Measurements from ENCODE around the gene TMEM272. TPM values are rescaled to one million over a fixed set of nuclear protein-coding genes. Genes with fewer than 3 reads are reported as not detected.

The TMEM272 gene
- total and polyA plus RNA-seq, 9 of the 15 experiments (the other 6 are each of a cell fraction or from before 2014, with no cell fraction given) = 0.04 to 0.16 (median 0.06) TPM; not detected in 2

GRCh38 chr13:51821606-51822005 is 23.4 kb downstream of the TMEM272 start (continued):
- no peak for TF ChIP-seq XRCC3 (IDR thresholded peaks at IDR 0.05)
- TF ChIP-seq SRSF9 (IDR thresholded peaks at IDR 0.05; ENCODE audit: borderline replicate concordance, low read depth, low read length) = no peak
- TF ChIP-seq HNRNPL (IDR thresholded peaks at IDR 0.05; ENCODE audit: low read depth, low read length) = no peak
- no peak for TF ChIP-seq BRD4 (IDR thresholded peaks at IDR 0.05)

- no peaks in the 10 kb centered on the region; the same call in 1 of the 2 replicates for H4K20me1 ChIP-seq (replicated peaks; ENCODE audit: control insufficient read depth, insufficient read depth, low read length)
- H3K36me3 ChIP-seq (ENCODE audit: control insufficient read depth, insufficient read depth, low read length) = no peaks in the 10 kb centered on the region
- peaks cover 3 to 6% of the 10 kb centered on the region in 2 experiments; a peak in 3 of 5 replicates for H3K4me1 ChIP-seq (replicated peaks in 1 of 2; ENCODE audit: control insufficient read depth in 2 of 2, insufficient read depth in 2 of 2, low read length in 2 of 2)
- intact Hi-C loops (cut with micrococcal nuclease) (no loop called here), in situ Hi-C loops (cut with MboI) (loop anchor here (10.0 kb wide), 1 partner anchor 305 kb away; the partner anchor contains the start of gene NEK5)
- 3% methylated on average over 4 of the region's 4 CpGs for WGBS (ENCODE audit: insufficient coverage, low coverage, missing lambda C conversion rate)
- H3K9me1 ChIP-seq (ENCODE audit: control insufficient read depth, insufficient read depth, low read length) = no peaks in the 10 kb centered on the region
- ChIA-PET CTCF (ENCODE audit: low intra/inter-chr PET ratio) (no interaction called here), POLR2A (no interaction called here)
- TF ChIP-seq IFI16 (CRISPR knock-in tag; IDR thresholded peaks at IDR 0.05) (no peak), HNRNPK (IDR thresholded peaks at IDR 0.05; ENCODE audit: low read depth, low read length, poor library complexity, severe bottlenecking) (no peak), OTX1 (CRISPR knock-in tag; IDR thresholded peaks at IDR 0.05) (no peak), ZNF444 (CRISPR knock-in tag; IDR thresholded peaks at IDR 0.05) (no peak), MTA2 (IDR thresholded peaks at IDR 0.05; ENCODE audit: low read depth) (no peak), ZNF431 (CRISPR knock-in tag; IDR thresholded peaks at IDR 0.05) (no peak), ID3 (CRISPR knock-in tag; IDR thresholded peaks at IDR 0.05) (no peak), ID3 (tag; IDR thresholded peaks at IDR 0.05) (no peak), ZNF277 (CRISPR knock-in tag; IDR thresholded peaks at IDR 0.05; ENCODE audit: borderline replicate concordance) (no peak), NFIC (IDR thresholded peaks at IDR 0.05) (no peak), CBX3 (IDR thresholded peaks at IDR 0.05; ENCODE audit: borderline replicate concordance in 1 of 2, low read length in 2 of 2) (no peak), NCOA1 (IDR thresholded peaks at IDR 0.05; ENCODE audit: low read depth) (no peak)
- no peak overlapping the region for H3K27ac ChIP-seq (ENCODE audit: extremely low read depth, low read depth, low read length)
- H3K4me2 ChIP-seq (ENCODE audit: insufficient read depth, low read length) = no peak overlapping the region
- no peak overlapping the region for H2AFZ ChIP-seq (ENCODE audit: low read depth, low read length)
- DNase-seq (ENCODE audit: extremely low read depth in 1 of 4, low spot score in 3 of 4) (no peak), FAIRE-seq (no peak), ATAC-seq (no peak)
- H3K79me2 ChIP-seq (ENCODE audit: control insufficient read depth, insufficient read depth, low read length) = no peaks in the 10 kb centered on the region
- no peak overlapping the region for H3K4me3 ChIP-seq
- peaks cover 3 to 40% of the 10 kb centered on the region in 2 experiments; a peak in 4 of 5 replicates for H3K27me3 ChIP-seq (ENCODE audit: control insufficient read depth in 2 of 2, insufficient read depth in 2 of 2, low read length in 2 of 2)
- no peaks in the 10 kb centered on the region for H3K9me3 ChIP-seq (replicated peaks; ENCODE audit: control insufficient read depth, insufficient read depth, low read depth, low read length)
- no peak overlapping the region for H3K9ac ChIP-seq (ENCODE audit: insufficient read depth in 1 of 2, low read depth in 2 of 2, low read length in 2 of 2)
- BruUV-seq (replicated peaks) = no TSS peak
Observed at GRCh38 chr13:51820016-51820597, 24.9 kb downstream of the TMEM272 start.
